Panc1 (cell line): ENCODE data around the gene PPP1R16B. TPM values are rescaled to one million over a fixed set of nuclear protein-coding genes. Genes with fewer than 3 reads are reported as not detected.

Experiments used
- ATAC-seq: fragments of 200-7000 bp; cut with Tn5 transposase; 2 replicates; pipeline ENCODE4 v1.9.1; 2020; ENCODE audit warnings: mild to moderate bottlenecking, moderate library complexity
- BruUV-seq: library from RNA; stranded (reverse); fragments of 400-500 nt; replicated peaks from 2 replicates; lab custom pipeline; 2021; lab: Mats Ljungman, UMichigan
- CTCF ChIA-PET: fragments of 300-600 bp; sonication (Branson Sonifier 250); formaldehyde crosslinking; loops from one replicate; lab custom pipeline; 2022; ENCODE audit warnings: antibody characterized with exemption; lab: Charles Lee
- POLR2A ChIA-PET: fragments of 300-600 bp; sonication (Branson Sonifier 250); formaldehyde crosslinking; loops from one replicate; lab custom pipeline; 2022; ENCODE audit warnings: antibody characterized with exemption; lab: Charles Lee
- DNase-seq: peaks from one replicate; pipeline ENCODE4 v3.0.0-alpha.2; 2010; ENCODE audit warnings: low read depth, low spot score
- H3K27ac ChIP-seq: 2 replicates; pipeline ENCODE4 v1.5.1; 2011; ENCODE audit warnings: mild to moderate bottlenecking, low read length, inconsistent platforms
- H3K27me3 ChIP-seq: fragments of 200-500 bp; sonication (Bioruptor generic); 2 replicates; pipeline ENCODE4 v1.6.0; 2014; ENCODE audit warnings: low read length, inconsistent platforms; ENCODE audit not compliant: control insufficient read depth, insufficient read depth
- H3K36me3 ChIP-seq: fragments of 200-500 bp; sonication (Bioruptor generic); 2 replicates; pipeline ENCODE4 v1.5.1; 2014; ENCODE audit warnings: inconsistent platforms, mild to moderate bottlenecking, low read length, moderate library complexity; ENCODE audit not compliant: control insufficient read depth, insufficient read depth
- H3K4me1 ChIP-seq: 2 replicates; pipeline ENCODE4 v1.5.1; 2011; ENCODE audit warnings: inconsistent platforms, mild to moderate bottlenecking, low read length, moderate library complexity; ENCODE audit not compliant: control insufficient read depth, insufficient read depth
- H3K4me3 ChIP-seq, 2 experiments: 2 replicates each; pipeline ENCODE4 v1.5.1; 2011 to 2012; ENCODE audit warnings: low read depth in 2 of 2, low read length in 2 of 2, mild to moderate bottlenecking in 2 of 2, inconsistent platforms in 1 of 2, moderate library complexity in 1 of 2
- H3K9me3 ChIP-seq: fragments of 200-500 bp; sonication (Bioruptor generic); 2 replicates; pipeline ENCODE4 v1.5.1; 2014; ENCODE audit warnings: low read depth, mild to moderate bottlenecking, inconsistent platforms, low read length, moderate library complexity; ENCODE audit not compliant: control insufficient read depth, insufficient read depth
- POLR2AphosphoS5 ChIP-seq: IDR thresholded peaks from 2 replicates; pipeline ENCODE4 v1.6.1; 2012; ENCODE audit warnings: mild to moderate bottlenecking, low read depth, low read length, moderate library complexity
- SIN3A ChIP-seq: IDR thresholded peaks from 2 replicates; pipeline ENCODE4 v1.6.1; 2012; ENCODE audit warnings: low read depth, mild to moderate bottlenecking, low read length, moderate library complexity, borderline replicate concordance; ENCODE audit not compliant: insufficient read depth
- TCF7L2 ChIP-seq: IDR thresholded peaks from 2 replicates; pipeline ENCODE4 v1.6.1; 2011; ENCODE audit warnings: mild to moderate bottlenecking, low read depth, low read length, inconsistent platforms
- in situ Hi-C: cut with HindIII; loops from 2 replicates; pipeline ENCODE4 v1.10.0; 2016; ENCODE audit warnings: low sequenced_read_pairs, low pct_unique_long_range_greater_than_20kb
- intact Hi-C: fragments of 100-400 bp; cut with micrococcal nuclease; formaldehyde crosslinking; loops from one replicate; pipeline ENCODE4 v1.10.0; 2022; ENCODE audit not compliant: unreplicated experiment
- total RNA-seq: library from RNA; stranded (reverse); gene quantifications from one replicate; pipeline ENCODE4 v1.2.1, GENCODE V29; 2021; ENCODE audit not compliant: unreplicated experiment
- TF ChIP-seq, protein P1 (sequence below), 2 experiments: IDR thresholded peaks; 2 replicates each; pipeline ENCODE4 v1.6.1; 2011 to 2012; ENCODE audit warnings: low read depth in 2 of 2, control low read depth in 1 of 2, low read length in 1 of 2, mild to moderate bottlenecking in 1 of 2, moderate library complexity in 1 of 2; ENCODE audit not compliant: insufficient read depth in 1 of 2
- TF ChIP-seq, protein P2 (sequence below): fragments of 450-650 bp; IDR thresholded peaks from 2 replicates; pipeline ENCODE4 v1.5.1; 2017; ENCODE audit warnings: mild to moderate bottlenecking

Gene PPP1R16B
- total RNA-seq, 1 experiment from 2014 or later = 0.92 TPM

DNA sequence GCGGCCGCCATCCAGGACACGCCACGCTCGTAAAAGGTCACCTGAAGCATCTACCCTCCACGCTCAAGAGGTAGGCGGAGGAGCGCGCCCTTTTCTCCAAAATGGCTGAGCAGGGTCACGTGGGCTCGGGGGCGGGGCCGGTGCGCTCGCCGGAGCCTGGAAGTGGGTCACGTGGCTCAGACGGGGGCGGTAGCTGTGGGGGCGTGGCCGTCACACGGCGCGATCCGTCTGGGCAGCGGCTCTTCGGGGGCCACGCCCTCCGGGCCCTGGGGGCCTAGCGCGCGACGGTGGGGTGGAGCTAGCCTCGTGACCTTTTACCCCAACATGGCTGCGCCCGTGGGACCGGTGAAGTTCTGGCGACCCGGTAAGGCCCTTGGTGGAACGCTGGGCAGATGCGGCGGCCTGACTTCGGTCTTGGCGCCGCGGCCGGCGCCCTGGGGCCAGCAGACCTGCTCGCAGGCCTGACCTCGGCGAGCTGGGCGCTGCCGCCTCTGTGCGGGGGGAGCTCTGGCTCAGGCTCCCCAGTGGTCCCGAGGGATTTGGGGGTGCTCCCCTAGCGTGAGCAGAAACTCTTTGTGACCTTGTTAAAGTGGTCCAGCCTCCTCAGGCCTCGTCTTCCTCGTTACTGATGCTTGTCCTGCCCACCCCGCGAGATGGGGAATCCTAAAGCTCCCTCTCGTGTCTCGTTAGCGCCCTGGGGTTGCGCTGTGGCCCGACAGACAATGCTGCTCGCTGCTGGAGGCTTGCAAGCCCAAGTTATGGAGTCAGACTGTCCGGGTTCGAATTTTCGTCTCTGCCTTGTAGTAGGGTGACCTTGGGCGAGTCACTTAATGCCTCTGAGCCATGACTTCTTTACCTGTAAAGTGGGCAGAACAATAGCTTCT lies 156.8 kb downstream of the PPP1R16B start, which contains the start of gene DHX35:
Gene DHX35, plus strand, starts transcription at position 301 of the 884 bp plus-strand sequence. Its CDS starts 24 bp downstream, at position 325.
- H3K36me3 ChIP-seq = no peaks in the 10 kb centered on the region; the same call in 1 of the 2 replicates
- peak within 1 kb of the TSS; percentile 95 to 99 for H3K4me3 ChIP-seq
- POLR2A ChIA-PET = interaction anchor here (0.6 to 1.7 kb wide), 3 partner anchors 10 to 266 kb away, joined by 3 to 6 read pairs (median 3); no protein-coding TSS in a partner anchor
- no peaks in the 10 kb centered on the region for H3K9me3 ChIP-seq
- CTCF ChIA-PET = interaction anchor here (0.5 to 0.6 kb wide), 2 partner anchors 32 to 331 kb away, joined by 3 to 7 read pairs; no protein-coding TSS in a partner anchor
- in situ Hi-C loops = no loop called here
- peak within 1 kb of the TSS; percentile 98 for H3K27ac ChIP-seq
- TF ChIP-seq POLR2AphosphoS5 (peak; percentile 83), TCF7L2 (no peak), SIN3A (0 out of 2 replicates have a peak, but pooled peaks have one; percentile 19)
- TF ChIP-seq, protein P1, sequence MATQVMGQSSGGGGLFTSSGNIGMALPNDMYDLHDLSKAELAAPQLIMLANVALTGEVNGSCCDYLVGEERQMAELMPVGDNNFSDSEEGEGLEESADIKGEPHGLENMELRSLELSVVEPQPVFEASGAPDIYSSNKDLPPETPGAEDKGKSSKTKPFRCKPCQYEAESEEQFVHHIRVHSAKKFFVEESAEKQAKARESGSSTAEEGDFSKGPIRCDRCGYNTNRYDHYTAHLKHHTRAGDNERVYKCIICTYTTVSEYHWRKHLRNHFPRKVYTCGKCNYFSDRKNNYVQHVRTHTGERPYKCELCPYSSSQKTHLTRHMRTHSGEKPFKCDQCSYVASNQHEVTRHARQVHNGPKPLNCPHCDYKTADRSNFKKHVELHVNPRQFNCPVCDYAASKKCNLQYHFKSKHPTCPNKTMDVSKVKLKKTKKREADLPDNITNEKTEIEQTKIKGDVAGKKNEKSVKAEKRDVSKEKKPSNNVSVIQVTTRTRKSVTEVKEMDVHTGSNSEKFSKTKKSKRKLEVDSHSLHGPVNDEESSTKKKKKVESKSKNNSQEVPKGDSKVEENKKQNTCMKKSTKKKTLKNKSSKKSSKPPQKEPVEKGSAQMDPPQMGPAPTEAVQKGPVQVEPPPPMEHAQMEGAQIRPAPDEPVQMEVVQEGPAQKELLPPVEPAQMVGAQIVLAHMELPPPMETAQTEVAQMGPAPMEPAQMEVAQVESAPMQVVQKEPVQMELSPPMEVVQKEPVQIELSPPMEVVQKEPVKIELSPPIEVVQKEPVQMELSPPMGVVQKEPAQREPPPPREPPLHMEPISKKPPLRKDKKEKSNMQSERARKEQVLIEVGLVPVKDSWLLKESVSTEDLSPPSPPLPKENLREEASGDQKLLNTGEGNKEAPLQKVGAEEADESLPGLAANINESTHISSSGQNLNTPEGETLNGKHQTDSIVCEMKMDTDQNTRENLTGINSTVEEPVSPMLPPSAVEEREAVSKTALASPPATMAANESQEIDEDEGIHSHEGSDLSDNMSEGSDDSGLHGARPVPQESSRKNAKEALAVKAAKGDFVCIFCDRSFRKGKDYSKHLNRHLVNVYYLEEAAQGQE (IDR thresholded peaks at IDR 0.05; ENCODE audit: insufficient read depth in 1 of 2, low read depth in 2 of 2, low read length in 1 of 2) = no peak
- TF ChIP-seq, protein P2, sequence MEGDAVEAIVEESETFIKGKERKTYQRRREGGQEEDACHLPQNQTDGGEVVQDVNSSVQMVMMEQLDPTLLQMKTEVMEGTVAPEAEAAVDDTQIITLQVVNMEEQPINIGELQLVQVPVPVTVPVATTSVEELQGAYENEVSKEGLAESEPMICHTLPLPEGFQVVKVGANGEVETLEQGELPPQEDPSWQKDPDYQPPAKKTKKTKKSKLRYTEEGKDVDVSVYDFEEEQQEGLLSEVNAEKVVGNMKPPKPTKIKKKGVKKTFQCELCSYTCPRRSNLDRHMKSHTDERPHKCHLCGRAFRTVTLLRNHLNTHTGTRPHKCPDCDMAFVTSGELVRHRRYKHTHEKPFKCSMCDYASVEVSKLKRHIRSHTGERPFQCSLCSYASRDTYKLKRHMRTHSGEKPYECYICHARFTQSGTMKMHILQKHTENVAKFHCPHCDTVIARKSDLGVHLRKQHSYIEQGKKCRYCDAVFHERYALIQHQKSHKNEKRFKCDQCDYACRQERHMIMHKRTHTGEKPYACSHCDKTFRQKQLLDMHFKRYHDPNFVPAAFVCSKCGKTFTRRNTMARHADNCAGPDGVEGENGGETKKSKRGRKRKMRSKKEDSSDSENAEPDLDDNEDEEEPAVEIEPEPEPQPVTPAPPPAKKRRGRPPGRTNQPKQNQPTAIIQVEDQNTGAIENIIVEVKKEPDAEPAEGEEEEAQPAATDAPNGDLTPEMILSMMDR = peak; percentile 43
- no peaks in the 10 kb centered on the region for H3K27me3 ChIP-seq
- ATAC-seq (peak; percentile 99), DNase-seq (peak; percentile 77)
- intact Hi-C loops = no loop called here
- BruUV-seq = no TSS peak
- peaks cover 14% of the 10 kb centered on the region; the same call in 1 of the 2 replicates for H3K4me1 ChIP-seq

DNA sequence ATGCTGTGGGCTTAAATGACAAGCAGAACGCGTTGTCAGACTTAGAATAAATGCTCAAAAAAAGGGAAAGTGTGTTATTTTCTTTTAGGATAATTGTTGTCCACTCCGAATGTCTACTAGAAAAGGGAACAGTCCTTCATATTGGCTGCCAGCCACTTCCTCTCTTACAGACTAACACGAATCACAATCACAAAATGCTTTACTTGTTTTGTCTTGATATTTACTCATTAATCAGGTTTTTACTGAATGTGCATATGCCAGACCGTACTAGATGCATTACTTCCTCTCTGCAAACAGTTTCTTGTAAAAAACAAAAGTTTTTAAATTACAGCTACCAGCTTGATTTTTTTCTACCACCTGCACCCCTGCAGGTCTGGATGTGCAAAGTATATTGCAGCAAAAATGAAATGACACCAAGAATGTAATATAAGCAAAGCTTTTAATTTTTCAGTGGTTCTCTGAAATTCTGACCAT lies 157.5 kb downstream of the PPP1R16B start:
- Histone ChIP-seq H3K27ac (peak overlapping the region; percentile 95), H3K4me1 (peaks cover 14% of the 10 kb centered on the region; the same call in 1 of the 2 replicates), H3K36me3 (no peaks in the 10 kb centered on the region; the same call in 1 of the 2 replicates), H3K27me3 (no peaks in the 10 kb centered on the region), H3K4me3 (peak overlapping the region; percentile 95 to 99), H3K9me3 (no peaks in the 10 kb centered on the region)
- ChIA-PET POLR2A (no interaction called here), CTCF (no interaction called here)
- no peak for DNase-seq
- intact Hi-C loops (no loop called here), in situ Hi-C loops (no loop called here)
- ATAC-seq = no peak
- TF ChIP-seq, protein P2 = no peak
- TF ChIP-seq, protein P1 (IDR thresholded peaks at IDR 0.05; ENCODE audit: insufficient read depth in 1 of 2, low read depth in 2 of 2, low read length in 1 of 2) = no peak
- no peak for TF ChIP-seq TCF7L2
- TF ChIP-seq SIN3A = no peak
- no peak for TF ChIP-seq POLR2AphosphoS5
- BruUV-seq = TSS peak; percentile 75
